ENCODE data around the gene MTMR10. TPM values are rescaled to one million over a fixed set of nuclear protein-coding genes. Genes with fewer than 3 reads are reported as not detected.

Gene MTMR10
- total RNA-seq, 2 donors from 2014 or later, result 12.4 to 16.2 TPM

- Mint-ChIP-seq H3K27me3 (ENCODE audit: insufficient read depth) (no peaks in the 10 kb centered on the region), H3K27ac (no peak overlapping the region), H3K9me3 (no peaks in the 10 kb centered on the region)
Measured at GRCh38 chr15:30974112-30974511, 17.3 kb downstream of the MTMR10 start.

GRCh38 chr15:30973379-30973778 lies 18.0 kb downstream of the MTMR10 start:
- H3K36me3 ChIP-seq (ENCODE audit: control insufficient read depth, insufficient read depth, low read length), result peaks cover 38% of the 10 kb centered on the region
- H3K27ac Mint-ChIP-seq, result no peak overlapping the region
- no peaks in the 10 kb centered on the region for H3K27me3 ChIP-seq (ENCODE audit: control insufficient read depth, insufficient read depth, low read length, poor library complexity, severe bottlenecking)
- H3K4me1 ChIP-seq (ENCODE audit: control insufficient read depth, insufficient read depth, low read length), result no peaks in the 10 kb centered on the region
- H3K4me1 Mint-ChIP-seq, result peaks cover 3% of the 10 kb centered on the region
- no peak overlapping the region for H3K4me3 ChIP-seq (ENCODE audit: low read length)
- DNase-seq, result no peak
- no peak overlapping the region for H3K4me3 Mint-ChIP-seq
- no peaks in the 10 kb centered on the region for H3K9me3 ChIP-seq (ENCODE audit: control insufficient read depth, low read length)
- WGBS, 2 experiments (ENCODE audit: insufficient coverage in 1 of 2, insufficient read length in 1 of 2), result 96 to 100% methylated on average over 1 to 4 of the region's 4 CpGs
- no peaks in the 10 kb centered on the region for H3K9me3 Mint-ChIP-seq
- H3K9ac ChIP-seq (ENCODE audit: extremely low read depth, low read length, poor library complexity, severe bottlenecking), result no peak overlapping the region
- TF ChIP-seq, protein P1, sequence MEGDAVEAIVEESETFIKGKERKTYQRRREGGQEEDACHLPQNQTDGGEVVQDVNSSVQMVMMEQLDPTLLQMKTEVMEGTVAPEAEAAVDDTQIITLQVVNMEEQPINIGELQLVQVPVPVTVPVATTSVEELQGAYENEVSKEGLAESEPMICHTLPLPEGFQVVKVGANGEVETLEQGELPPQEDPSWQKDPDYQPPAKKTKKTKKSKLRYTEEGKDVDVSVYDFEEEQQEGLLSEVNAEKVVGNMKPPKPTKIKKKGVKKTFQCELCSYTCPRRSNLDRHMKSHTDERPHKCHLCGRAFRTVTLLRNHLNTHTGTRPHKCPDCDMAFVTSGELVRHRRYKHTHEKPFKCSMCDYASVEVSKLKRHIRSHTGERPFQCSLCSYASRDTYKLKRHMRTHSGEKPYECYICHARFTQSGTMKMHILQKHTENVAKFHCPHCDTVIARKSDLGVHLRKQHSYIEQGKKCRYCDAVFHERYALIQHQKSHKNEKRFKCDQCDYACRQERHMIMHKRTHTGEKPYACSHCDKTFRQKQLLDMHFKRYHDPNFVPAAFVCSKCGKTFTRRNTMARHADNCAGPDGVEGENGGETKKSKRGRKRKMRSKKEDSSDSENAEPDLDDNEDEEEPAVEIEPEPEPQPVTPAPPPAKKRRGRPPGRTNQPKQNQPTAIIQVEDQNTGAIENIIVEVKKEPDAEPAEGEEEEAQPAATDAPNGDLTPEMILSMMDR (conservative IDR thresholded peaks at IDR 0.05), result no peak
- no peaks in the 10 kb centered on the region for H3K27me3 Mint-ChIP-seq (ENCODE audit: insufficient read depth)
- H3K36me3 Mint-ChIP-seq (ENCODE audit: low read depth), result peaks cover 28% of the 10 kb centered on the region
- H3K27ac ChIP-seq (ENCODE audit: low read depth, low read length), result no peak overlapping the region

More at GRCh38 chr15:30974112-30974511, 17.3 kb downstream of the MTMR10 start:
- Mint-ChIP-seq H3K36me3 (ENCODE audit: low read depth) (peaks cover 28% of the 10 kb centered on the region), H3K4me1 (peaks cover 3% of the 10 kb centered on the region), H3K4me3 (no peak overlapping the region)
- no peak for DNase-seq
- no peaks in the 10 kb centered on the region for H3K27me3 ChIP-seq (ENCODE audit: control insufficient read depth, insufficient read depth, low read length, poor library complexity, severe bottlenecking)
- H3K4me1 ChIP-seq (ENCODE audit: control insufficient read depth, insufficient read depth, low read length), result no peaks in the 10 kb centered on the region
- no peak overlapping the region for H3K4me3 ChIP-seq (ENCODE audit: low read length)
- TF ChIP-seq, protein P1 (conservative IDR thresholded peaks at IDR 0.05), result no peak
- no peaks in the 10 kb centered on the region for H3K9me3 ChIP-seq (ENCODE audit: control insufficient read depth, low read length)
- no peak overlapping the region for H3K9ac ChIP-seq (ENCODE audit: extremely low read depth, low read length, poor library complexity, severe bottlenecking)
- H3K36me3 ChIP-seq (ENCODE audit: control insufficient read depth, insufficient read depth, low read length), result peaks cover 38% of the 10 kb centered on the region
- 83 to 100% methylated on average over 1 to 4 of the region's 5 CpGs for WGBS, 2 experiments (ENCODE audit: insufficient coverage in 1 of 2, insufficient read length in 1 of 2)
- no peak overlapping the region for H3K27ac ChIP-seq (ENCODE audit: low read depth, low read length)

DNA sequence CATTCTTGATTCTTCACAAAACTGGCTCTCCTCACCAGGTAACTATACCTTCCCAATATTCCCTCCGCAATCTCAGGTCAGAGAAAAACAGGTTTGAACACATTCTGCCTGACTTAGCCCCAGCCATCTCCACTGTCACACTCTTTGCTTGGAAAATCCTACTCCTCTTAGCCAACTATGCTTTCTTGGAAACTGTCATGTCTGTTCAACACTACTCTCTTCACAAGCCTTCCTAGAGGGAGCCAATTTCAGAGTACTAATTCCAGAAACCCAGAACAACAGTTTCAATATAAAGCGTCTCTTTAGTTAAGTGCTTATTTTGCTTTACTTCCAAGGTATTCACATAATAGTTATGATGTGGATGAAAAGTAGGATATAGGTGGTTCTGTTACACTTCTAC lies 21.7 kb downstream of the MTMR10 start:
- Mint-ChIP-seq H3K9me3 (no peaks in the 10 kb centered on the region), H3K36me3 (ENCODE audit: low read depth) (peaks cover 28% of the 10 kb centered on the region), H3K27ac (no peak overlapping the region), H3K27me3 (ENCODE audit: insufficient read depth) (no peaks in the 10 kb centered on the region), H3K4me1 (peaks cover 3% of the 10 kb centered on the region), H3K4me3 (no peak overlapping the region)
- Histone ChIP-seq H3K36me3 (ENCODE audit: control insufficient read depth, insufficient read depth, low read length) (peaks cover 41% of the 10 kb centered on the region), H3K4me3 (ENCODE audit: low read length) (no peak overlapping the region), H3K9ac (ENCODE audit: extremely low read depth, low read length, poor library complexity, severe bottlenecking) (no peak overlapping the region), H3K4me1 (ENCODE audit: control insufficient read depth, insufficient read depth, low read length) (no peaks in the 10 kb centered on the region), H3K27ac (ENCODE audit: low read depth, low read length) (no peak overlapping the region), H3K27me3 (ENCODE audit: control insufficient read depth, insufficient read depth, low read length, poor library complexity, severe bottlenecking) (no peaks in the 10 kb centered on the region), H3K9me3 (ENCODE audit: control insufficient read depth, low read length) (no peaks in the 10 kb centered on the region)
- DNase-seq, result no peak
- TF ChIP-seq, protein P1 (conservative IDR thresholded peaks at IDR 0.05), result no peak
- WGBS, 2 experiments (ENCODE audit: insufficient coverage in 1 of 2, insufficient read length in 1 of 2), result 90 to 100% methylated on average over 1 to 2 of the region's 2 CpGs
